Liver (tissue), 3 donors: ENCODE measurements around the gene ZNF844.

Experiments used
- ATF3 ChIP-seq: IDR thresholded peaks from 2 replicates; pipeline ENCODE4 v1.6.1; 2016; ENCODE audit warnings: antibody characterized with exemption
- CTCF ChIP-seq: fragments of 150-350 bp; IDR thresholded peaks from 2 replicates; pipeline ENCODE4 v1.5.1; 2017; ENCODE audit warnings: improper control_type of control experiment, low read depth, low read length; ENCODE audit not compliant: missing input control
- ZBTB33 ChIP-seq: IDR thresholded peaks from 2 replicates; pipeline ENCODE4 v1.6.1; 2016; ENCODE audit warnings: antibody characterized with exemption
- TF ChIP-seq, protein P1 (sequence below): IDR thresholded peaks from 2 replicates; pipeline ENCODE4 v1.6.1; 2016; ENCODE audit warnings: antibody characterized with exemption
- donor health status: healthy.
- donor health status: healthy.

GRCh38 chr19:12015015-12015752, 49.3 kb upstream of the ZNF844 start:
- TF ChIP-seq ZBTB33 (no peak), ATF3 (no peak), CTCF (no peak)
- TF ChIP-seq, protein P1, sequence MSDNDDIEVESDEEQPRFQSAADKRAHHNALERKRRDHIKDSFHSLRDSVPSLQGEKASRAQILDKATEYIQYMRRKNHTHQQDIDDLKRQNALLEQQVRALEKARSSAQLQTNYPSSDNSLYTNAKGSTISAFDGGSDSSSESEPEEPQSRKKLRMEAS = no peak
